Lung (tissue), 12 donors: ENCODE measurements around the gene UNC45A. TPM values are rescaled to one million over a fixed set of nuclear protein-coding genes. Genes with fewer than 3 reads are reported as not detected.
A peak's percentile ranks its signal among the peaks of the same experiment; 100 is the strongest.

ENCODE experiments used
- ATAC-seq: fragments of 200-7000 bp; cut with Tn5 transposase; one replicate; pipeline ENCODE4 v1.9.1; 2020; ENCODE audit warnings: moderate number of reproducible peaks; ENCODE audit not compliant: insufficient read depth, low FRiP score
- DNase-seq, 3 donors: peaks; one replicate each; pipeline ENCODE4 v3.0.0-alpha.2; 2013 to 2017
- H3K27ac ChIP-seq, 2 donors: one replicate each; pipeline ENCODE4 v1.5.1; 2013; ENCODE audit warnings: mild to moderate bottlenecking in 2 of 2, moderate library complexity in 2 of 2, control low read depth in 1 of 2, inconsistent platforms in 1 of 2, low read depth in 1 of 2, low read length in 1 of 2
- H3K27me3 ChIP-seq, 3 donors: one replicate each; pipeline ENCODE4 v1.5.1; 2013; ENCODE audit warnings: low read length in 2 of 3; ENCODE audit not compliant: control insufficient read depth in 3 of 3, insufficient read depth in 3 of 3
- H3K36me3 ChIP-seq, 4 donors: one replicate each; pipeline ENCODE4 v1.5.1; 2013; ENCODE audit warnings: low read length in 4 of 4, mild to moderate bottlenecking in 1 of 4, moderate library complexity in 1 of 4; ENCODE audit not compliant: control insufficient read depth in 4 of 4, insufficient read depth in 4 of 4
- H3K4me1 ChIP-seq, 5 donors: one replicate each; pipeline ENCODE4 v1.5.1; 2013; ENCODE audit warnings: low read length in 5 of 5, mild to moderate bottlenecking in 2 of 5, moderate library complexity in 1 of 5; ENCODE audit not compliant: control insufficient read depth in 5 of 5, insufficient read depth in 5 of 5
- H3K4me3 ChIP-seq: one replicate; pipeline ENCODE4 v1.5.1; 2013; ENCODE audit warnings: mild to moderate bottlenecking, control low read depth, moderate library complexity
- H3K9ac ChIP-seq, 2 donors: one replicate each; pipeline ENCODE4 v1.5.1; 2013; ENCODE audit warnings: low read length in 2 of 2, control low read depth in 1 of 2; ENCODE audit not compliant: insufficient read depth in 1 of 2
- H3K9me3 ChIP-seq, 4 donors: one replicate each; pipeline ENCODE4 v1.5.1; 2013; ENCODE audit warnings: low read length in 3 of 4, mild to moderate bottlenecking in 1 of 4, moderate library complexity in 1 of 4; ENCODE audit not compliant: control insufficient read depth in 4 of 4, insufficient read depth in 3 of 4
- CTCF ChIP-seq: IDR thresholded peaks from 2 replicates; pipeline ENCODE4 v1.5.1; 2012; ENCODE audit warnings: mild to moderate bottlenecking; ENCODE audit errors: control extremely low read depth, extremely low read depth
- WGBS, 2 donors: extraction: QIAGEN DNeasy Blood & Tissue Kit; methylation state at CpG; one replicate each; pipeline ENCODE4 v1.1.7; 2013; 5-methylcytosine and 5-hydroxymethylcytosine counted together
- polyA plus RNA-seq, 2 donors: library from polyadenylated mRNA; stranded (reverse); fragments of 200-250 nt; gene quantifications; one replicate each; pipeline ENCODE4 v1.2.1, GENCODE V29; 2013
- total RNA-seq, 2 donors: library from RNA; depleted of rRNA in 1 of 2; stranded (reverse); fragments of >200 nt in 1 of 2; gene quantifications; one replicate each; pipeline ENCODE4 v1.2.1, GENCODE V29; 2014 to 2021
- donor health status: control.
- donor health status: control.
- donor health status: Bipolar disorder and iron deficiency.
- donor health status: healthy.
- donor health status: DM: yes; HTN: yes; CAD: no.

UNC45A gene
- total and polyA plus RNA-seq, 4 donors, result 34.4 to 59.6 (median 53.3) TPM

- Histone ChIP-seq H3K4me3 (peak within 1 kb of the TSS; percentile 79), H3K27me3 (no peaks in the 10 kb centered on the region), H3K36me3 (peaks cover 2 to 27% (median 17%) of the 10 kb centered on the region in 4 donors), H3K4me1 (peaks cover 0 to 19% (median 9%) of the 10 kb centered on the region in 5 donors), H3K9me3 (no peaks in the 10 kb centered on the region), H3K9ac (peak within 1 kb of the TSS; percentile 60 to 91), H3K27ac (peak within 1 kb of the TSS; percentile 50 to 96)
- no peak for TF ChIP-seq CTCF
- peak; percentile 94 for ATAC-seq
- peak; percentile 96 to 97 (median 97) for DNase-seq
- WGBS, 2 donors, result 2 to 3% methylated on average over 67 to 69 of the region's 69 CpGs
These were observed 19.9 kb downstream of the UNC45A start, which contains the start of gene RCCD1 for GRCh38 chr15:90954712-90955623. Gene RCCD1, plus strand, starts transcription at chr15:90954884. Its CDS starts 1,851 bp downstream, at chr15:90956735.

GRCh38 chr15:90955624-90956273 lies 20.7 kb downstream of the UNC45A start:
- peaks cover 2 to 21% (median 14%) of the 10 kb centered on the region in 4 donors for H3K36me3 ChIP-seq
- TF ChIP-seq CTCF, result no peak
- 72 to 78% methylated on average over 20 of the region's 20 CpGs for WGBS, 2 donors
- H3K9ac ChIP-seq, result no peak overlapping the region
- H3K9me3 ChIP-seq, result no peaks in the 10 kb centered on the region
- no peak overlapping the region for H3K4me3 ChIP-seq
- H3K27me3 ChIP-seq, result no peaks in the 10 kb centered on the region
- ATAC-seq (no peak), DNase-seq (peak in 1 of 3 donors; percentile 24)
- no peak overlapping the region for H3K27ac ChIP-seq
- peaks cover 0 to 19% (median 9%) of the 10 kb centered on the region in 5 donors for H3K4me1 ChIP-seq

- H3K4me1 ChIP-seq, result peaks cover 0 to 19% (median 9%) of the 10 kb centered on the region in 5 donors
- ATAC-seq (peak; percentile 51), DNase-seq (peak; percentile 83 to 90 (median 88))
- peaks cover 2 to 25% (median 17%) of the 10 kb centered on the region in 4 donors for H3K36me3 ChIP-seq
- H3K27ac ChIP-seq, result peak overlapping the region in 1 of 2 donors; percentile 15
- TF ChIP-seq CTCF, result peak; percentile 58
- peak overlapping the region; percentile 49 for H3K4me3 ChIP-seq
- H3K27me3 ChIP-seq, result no peaks in the 10 kb centered on the region
- peak overlapping the region in 1 of 2 donors; percentile 55 for H3K9ac ChIP-seq
- WGBS, 2 donors, result 10 to 12% methylated on average over 52 to 56 of the region's 56 CpGs
- H3K9me3 ChIP-seq, result no peaks in the 10 kb centered on the region
These were observed 21.4 kb downstream of the UNC45A start for GRCh38 chr15:90956274-90957030.
